ENCODE data around the gene KCTD8.

Gene KCTD8

GRCh38 chr4:44237643-44238042, 211.0 kb downstream of the KCTD8 start:
- Histone ChIP-seq H2BK15ac (ENCODE audit: low read depth, poor library complexity, severe bottlenecking) (no peak overlapping the region), H4K91ac (ENCODE audit: low read length) (no peak overlapping the region), H2BK5ac (ENCODE audit: low read depth, low read length, poor library complexity, severe bottlenecking) (no peak overlapping the region), H3K36me3 (ENCODE audit: control insufficient read depth in 1 of 2, insufficient read depth in 2 of 2, low read depth in 1 of 2, low read length in 2 of 2) (no peaks in the 10 kb centered on the region), H2AK5ac (ENCODE audit: low read length, severe bottlenecking) (no peak overlapping the region), H3K27me3 (ENCODE audit: control insufficient read depth in 1 of 2, insufficient read depth in 1 of 2, low read length in 2 of 2) (no peaks in the 10 kb centered on the region), H3K4me2 (ENCODE audit: low read length, poor library complexity, severe bottlenecking) (no peak overlapping the region), H2BK12ac (ENCODE audit: low read length in 2 of 2) (no peak overlapping the region), H3K18ac (ENCODE audit: low read depth in 1 of 2, low read length in 2 of 2) (no peak overlapping the region), H3K79me1 (replicated peaks; ENCODE audit: low read length, poor library complexity, severe bottlenecking) (no peaks in the 10 kb centered on the region), H3K14ac (ENCODE audit: low read length in 2 of 2) (no peak overlapping the region), H4K8ac (ENCODE audit: low read length) (no peak overlapping the region), H3K4me1 (ENCODE audit: control insufficient read depth, insufficient read depth, low read depth, low read length) (no peaks in the 10 kb centered on the region), H2AFZ (ENCODE audit: low read depth, low read length) (no peak overlapping the region), H3K9ac (ENCODE audit: low read length) (no peak overlapping the region), H2BK120ac (ENCODE audit: low read depth, low read length) (no peak overlapping the region), H3K4me3 (ENCODE audit: insufficient read depth in 1 of 2, low read depth in 1 of 2, low read length in 2 of 2) (no peak overlapping the region), H3K27ac (ENCODE audit: low read length, poor library complexity, severe bottlenecking) (no peak overlapping the region), H3K23ac (ENCODE audit: low read length in 2 of 2) (no peak overlapping the region), H3K4ac (ENCODE audit: low read depth in 1 of 2, low read length in 2 of 2) (no peak overlapping the region), H3K9me3 (ENCODE audit: control insufficient read depth, low read length) (no peaks in the 10 kb centered on the region)
- no peak for DNase-seq

DNA sequence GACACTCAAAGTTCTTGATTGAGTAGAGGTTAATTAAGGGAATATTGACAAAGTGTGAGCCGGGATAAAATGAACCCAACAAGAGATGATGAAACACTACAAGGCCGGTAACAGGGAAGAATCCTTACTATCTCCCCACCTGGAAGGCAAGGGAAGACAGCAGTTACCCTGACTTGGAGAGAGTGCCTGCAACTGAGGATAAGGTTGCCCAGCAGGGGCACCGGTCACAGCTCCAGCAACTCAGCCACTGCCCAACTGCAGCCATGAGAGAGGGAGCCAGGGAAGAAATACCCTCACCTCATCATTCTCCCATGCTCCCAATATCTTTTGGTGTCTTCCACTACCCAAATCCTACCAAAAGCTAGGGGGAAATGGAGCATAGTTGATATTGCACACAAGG, 212.7 kb downstream of the KCTD8 start:
- no peak overlapping the region for H3K18ac ChIP-seq (ENCODE audit: low read depth in 1 of 2, low read length in 2 of 2)
- H2BK5ac ChIP-seq (ENCODE audit: low read depth, low read length, poor library complexity, severe bottlenecking), result no peak overlapping the region
- no peak overlapping the region for H3K23ac ChIP-seq (ENCODE audit: low read length in 2 of 2)
- no peaks in the 10 kb centered on the region for H3K79me1 ChIP-seq (replicated peaks; ENCODE audit: low read length, poor library complexity, severe bottlenecking)
- no peak overlapping the region for H2BK12ac ChIP-seq (ENCODE audit: low read length in 2 of 2)
- H3K36me3 ChIP-seq (ENCODE audit: control insufficient read depth in 1 of 2, insufficient read depth in 2 of 2, low read depth in 1 of 2, low read length in 2 of 2), result no peaks in the 10 kb centered on the region
- no peak overlapping the region for H3K4me2 ChIP-seq (ENCODE audit: low read length, poor library complexity, severe bottlenecking)
- H4K8ac ChIP-seq (ENCODE audit: low read length), result no peak overlapping the region
- no peak overlapping the region for H2AK5ac ChIP-seq (ENCODE audit: low read length, severe bottlenecking)
- WGBS, result 79% methylated on average over 3 of the region's 3 CpGs
- no peak overlapping the region for H2BK120ac ChIP-seq (ENCODE audit: low read depth, low read length)
- H3K27ac ChIP-seq (ENCODE audit: low read length, poor library complexity, severe bottlenecking), result no peak overlapping the region
- no peak overlapping the region for H3K4ac ChIP-seq (ENCODE audit: low read depth in 1 of 2, low read length in 2 of 2)
- no peak overlapping the region for H4K91ac ChIP-seq (ENCODE audit: low read length)
- no peaks in the 10 kb centered on the region for H3K27me3 ChIP-seq (ENCODE audit: control insufficient read depth in 1 of 2, insufficient read depth in 1 of 2, low read length in 2 of 2)
- H3K4me3 ChIP-seq (ENCODE audit: insufficient read depth in 1 of 2, low read depth in 1 of 2, low read length in 2 of 2), result no peak overlapping the region
- H2BK15ac ChIP-seq (ENCODE audit: low read depth, poor library complexity, severe bottlenecking), result no peak overlapping the region
- no peak overlapping the region for H3K9ac ChIP-seq (ENCODE audit: low read length)
- H2AFZ ChIP-seq (ENCODE audit: low read depth, low read length), result no peak overlapping the region
- no peak for DNase-seq
- H3K9me3 ChIP-seq (ENCODE audit: control insufficient read depth, low read length), result no peaks in the 10 kb centered on the region
- no peak overlapping the region for H3K14ac ChIP-seq (ENCODE audit: low read length in 2 of 2)
- H3K4me1 ChIP-seq (ENCODE audit: control insufficient read depth, insufficient read depth, low read depth, low read length), result no peaks in the 10 kb centered on the region

- Histone ChIP-seq H3K36me3 (ENCODE audit: control insufficient read depth in 1 of 2, insufficient read depth in 2 of 2, low read depth in 1 of 2, low read length in 2 of 2) (no peaks in the 10 kb centered on the region), H3K23ac (ENCODE audit: low read length in 2 of 2) (no peak overlapping the region), H3K4me2 (ENCODE audit: low read length, poor library complexity, severe bottlenecking) (no peak overlapping the region), H2AFZ (ENCODE audit: low read depth, low read length) (no peak overlapping the region), H3K18ac (ENCODE audit: low read depth in 1 of 2, low read length in 2 of 2) (no peak overlapping the region), H3K27me3 (ENCODE audit: control insufficient read depth in 1 of 2, insufficient read depth in 1 of 2, low read length in 2 of 2) (no peaks in the 10 kb centered on the region), H2AK5ac (ENCODE audit: low read length, severe bottlenecking) (no peak overlapping the region), H3K9me3 (ENCODE audit: control insufficient read depth, low read length) (no peaks in the 10 kb centered on the region), H3K27ac (ENCODE audit: low read length, poor library complexity, severe bottlenecking) (no peak overlapping the region), H2BK120ac (ENCODE audit: low read depth, low read length) (no peak overlapping the region), H3K14ac (ENCODE audit: low read length in 2 of 2) (no peak overlapping the region), H2BK15ac (ENCODE audit: low read depth, poor library complexity, severe bottlenecking) (no peak overlapping the region), H3K4ac (ENCODE audit: low read depth in 1 of 2, low read length in 2 of 2) (no peak overlapping the region), H2BK5ac (ENCODE audit: low read depth, low read length, poor library complexity, severe bottlenecking) (no peak overlapping the region), H4K91ac (ENCODE audit: low read length) (no peak overlapping the region), H3K9ac (ENCODE audit: low read length) (no peak overlapping the region), H3K4me1 (ENCODE audit: control insufficient read depth, insufficient read depth, low read depth, low read length) (no peaks in the 10 kb centered on the region), H3K79me1 (replicated peaks; ENCODE audit: low read length, poor library complexity, severe bottlenecking) (no peaks in the 10 kb centered on the region), H2BK12ac (ENCODE audit: low read length in 2 of 2) (no peak overlapping the region), H4K8ac (ENCODE audit: low read length) (no peak overlapping the region), H3K4me3 (ENCODE audit: insufficient read depth in 1 of 2, low read depth in 1 of 2, low read length in 2 of 2) (no peak overlapping the region)
- no peak for DNase-seq
- 50% methylated on average over 1 of the region's 1 CpG for WGBS
Observed at GRCh38 chr4:44232262-44232661, 216.3 kb downstream of the KCTD8 start.

DNA sequence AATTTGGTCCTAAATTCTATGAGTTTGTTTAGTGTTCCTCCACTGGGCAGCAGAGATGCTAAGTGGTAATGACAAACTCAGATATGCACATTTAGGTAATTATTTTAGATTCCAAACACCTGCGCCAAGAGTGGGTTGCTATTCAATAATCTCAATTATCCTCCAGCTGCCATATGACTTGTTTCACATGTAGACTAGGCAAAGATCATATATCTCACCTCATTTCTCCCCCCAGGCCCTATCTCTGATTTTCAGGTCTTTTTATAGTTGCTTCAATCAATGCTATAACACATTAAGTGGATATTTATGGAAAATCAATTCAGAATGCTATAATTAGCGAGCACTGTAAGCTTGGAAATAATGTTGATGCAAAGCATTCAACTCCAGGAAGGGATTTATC, 217.6 kb downstream of the KCTD8 start:
- Histone ChIP-seq H3K27me3 (ENCODE audit: control insufficient read depth in 1 of 2, insufficient read depth in 1 of 2, low read length in 2 of 2) (no peaks in the 10 kb centered on the region), H3K23ac (ENCODE audit: low read length in 2 of 2) (no peak overlapping the region), H2BK5ac (ENCODE audit: low read depth, low read length, poor library complexity, severe bottlenecking) (no peak overlapping the region), H4K91ac (ENCODE audit: low read length) (no peak overlapping the region), H3K4ac (ENCODE audit: low read depth in 1 of 2, low read length in 2 of 2) (no peak overlapping the region), H3K36me3 (ENCODE audit: control insufficient read depth in 1 of 2, insufficient read depth in 2 of 2, low read depth in 1 of 2, low read length in 2 of 2) (no peaks in the 10 kb centered on the region), H2BK12ac (ENCODE audit: low read length in 2 of 2) (no peak overlapping the region), H3K9ac (ENCODE audit: low read length) (no peak overlapping the region), H3K4me3 (ENCODE audit: insufficient read depth in 1 of 2, low read depth in 1 of 2, low read length in 2 of 2) (no peak overlapping the region), H4K8ac (ENCODE audit: low read length) (no peak overlapping the region), H3K4me2 (ENCODE audit: low read length, poor library complexity, severe bottlenecking) (no peak overlapping the region), H3K9me3 (ENCODE audit: control insufficient read depth, low read length) (no peaks in the 10 kb centered on the region), H2AK5ac (ENCODE audit: low read length, severe bottlenecking) (no peak overlapping the region), H3K14ac (ENCODE audit: low read length in 2 of 2) (no peak overlapping the region), H3K79me1 (replicated peaks; ENCODE audit: low read length, poor library complexity, severe bottlenecking) (no peaks in the 10 kb centered on the region), H2AFZ (ENCODE audit: low read depth, low read length) (no peak overlapping the region), H3K4me1 (ENCODE audit: control insufficient read depth, insufficient read depth, low read depth, low read length) (no peaks in the 10 kb centered on the region), H2BK15ac (ENCODE audit: low read depth, poor library complexity, severe bottlenecking) (no peak overlapping the region), H2BK120ac (ENCODE audit: low read depth, low read length) (no peak overlapping the region), H3K27ac (ENCODE audit: low read length, poor library complexity, severe bottlenecking) (no peak overlapping the region), H3K18ac (ENCODE audit: low read depth in 1 of 2, low read length in 2 of 2) (no peak overlapping the region)
- DNase-seq, result no peak
- WGBS, result 90% methylated on average over 1 of the region's 2 CpGs

Data from mesenchymal stem cell (in vitro differentiated cells and primary cell).